MCF 10A (cell line): ENCODE data around the gene TTLL5. TPM values are rescaled to one million over a fixed set of nuclear protein-coding genes. Genes with fewer than 3 reads are reported as not detected.

Source experiments
- BruUV-seq: library from RNA; stranded (reverse); fragments of 400-500 nt; replicated peaks from 2 replicates; lab custom pipeline; 2021; lab: Mats Ljungman, UMichigan
- CTCF ChIA-PET: fragments of 300-600 bp; sonication (Branson Sonifier 250); formaldehyde crosslinking; extraction: SDS; loops from one replicate; lab custom pipeline; 2021; ENCODE audit warnings: antibody characterized with exemption, inconsistent platforms; lab: Yijun Ruan, JAX
- POLR2A ChIA-PET: fragments of 300-600, 350-650 bp; sonication (Branson Sonifier 250); formaldehyde crosslinking; extraction: SDS; loops from one replicate; lab custom pipeline; 2020; ENCODE audit warnings: antibody characterized with exemption, inconsistent platforms; lab: Yijun Ruan, JAX
- DNase-seq: peaks from one replicate; pipeline ENCODE4 v3.0.0-alpha.2; 2018; ENCODE audit not compliant: unreplicated experiment
- H3K27ac Mint-ChIP-seq: one replicate; pipeline ENCODE4 v1.8.0; 2022; ENCODE audit warnings: mild to moderate bottlenecking, low read depth, mixed read lengths; ENCODE audit not compliant: unreplicated experiment
- H3K27me3 Mint-ChIP-seq: one replicate; pipeline ENCODE4 v1.8.0; 2022; ENCODE audit warnings: mixed read lengths; ENCODE audit not compliant: insufficient read depth, unreplicated experiment
- H3K36me3 Mint-ChIP-seq: one replicate; pipeline ENCODE4 v1.8.0; 2022; ENCODE audit warnings: mild to moderate bottlenecking, moderate library complexity, mixed read lengths; ENCODE audit not compliant: insufficient read depth, unreplicated experiment
- H3K4me1 Mint-ChIP-seq: one replicate; pipeline ENCODE4 v1.8.0; 2022; ENCODE audit warnings: mixed read lengths; ENCODE audit not compliant: insufficient read depth, unreplicated experiment
- H3K4me3 Mint-ChIP-seq: one replicate; pipeline ENCODE4 v1.8.0; 2022; ENCODE audit warnings: mild to moderate bottlenecking, moderate library complexity, mixed read lengths; ENCODE audit not compliant: unreplicated experiment
- H3K9me3 Mint-ChIP-seq: one replicate; pipeline ENCODE4 v1.8.0; 2022; ENCODE audit warnings: mixed read lengths; ENCODE audit not compliant: unreplicated experiment
- intact Hi-C: fragments of 100-400 bp; cut with micrococcal nuclease; formaldehyde crosslinking; loops from 2 replicates; pipeline ENCODE4 v1.14.1; 2022
- total RNA-seq: library from RNA; stranded (reverse); gene quantifications from 2 replicates; pipeline ENCODE4 v1.2.3, GENCODE V29; 2022
- TF ChIP-seq, protein P1 (sequence below): fragments of 200-600 bp; IDR thresholded peaks from one replicate; pipeline ENCODE4 v1.8.0; 2022; ENCODE audit warnings: antibody characterized with exemption, mild to moderate bottlenecking; ENCODE audit not compliant: unreplicated experiment

Gene TTLL5
- total RNA-seq, 1 experiment from 2014 or later = 31.7 TPM

DNA sequence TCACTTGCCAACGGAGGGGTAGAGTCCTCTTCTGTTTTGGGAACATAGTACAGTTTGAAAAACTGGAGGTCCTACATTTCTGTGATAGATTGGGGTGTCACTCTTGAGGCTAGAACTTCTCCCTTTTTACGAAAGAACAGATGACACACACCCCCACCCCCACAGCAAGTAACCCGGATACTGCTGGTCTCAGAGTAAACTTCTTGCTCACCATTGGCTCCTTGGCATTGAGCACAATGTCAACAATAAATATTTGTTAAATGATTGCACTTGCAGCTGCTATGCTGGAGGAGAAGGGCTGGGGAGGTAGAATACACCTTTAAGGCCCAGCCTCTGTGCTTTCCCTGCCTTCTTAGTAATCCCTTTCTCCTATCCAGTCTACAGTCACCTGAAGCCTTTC, 170.9 kb downstream of the TTLL5 start:
- intact Hi-C loops = loop anchor here (2.0 kb wide), 1 partner anchor 29 kb away; no protein-coding TSS in a partner anchor
- Mint-ChIP-seq H3K9me3 (no peaks in the 10 kb centered on the region), H3K27me3 (no peaks in the 10 kb centered on the region), H3K4me3 (peak overlapping the region; percentile 33), H3K4me1 (peaks cover 23% of the 10 kb centered on the region), H3K36me3 (peaks cover 7% of the 10 kb centered on the region), H3K27ac (peak overlapping the region; percentile 96)
- TF ChIP-seq, protein P1, sequence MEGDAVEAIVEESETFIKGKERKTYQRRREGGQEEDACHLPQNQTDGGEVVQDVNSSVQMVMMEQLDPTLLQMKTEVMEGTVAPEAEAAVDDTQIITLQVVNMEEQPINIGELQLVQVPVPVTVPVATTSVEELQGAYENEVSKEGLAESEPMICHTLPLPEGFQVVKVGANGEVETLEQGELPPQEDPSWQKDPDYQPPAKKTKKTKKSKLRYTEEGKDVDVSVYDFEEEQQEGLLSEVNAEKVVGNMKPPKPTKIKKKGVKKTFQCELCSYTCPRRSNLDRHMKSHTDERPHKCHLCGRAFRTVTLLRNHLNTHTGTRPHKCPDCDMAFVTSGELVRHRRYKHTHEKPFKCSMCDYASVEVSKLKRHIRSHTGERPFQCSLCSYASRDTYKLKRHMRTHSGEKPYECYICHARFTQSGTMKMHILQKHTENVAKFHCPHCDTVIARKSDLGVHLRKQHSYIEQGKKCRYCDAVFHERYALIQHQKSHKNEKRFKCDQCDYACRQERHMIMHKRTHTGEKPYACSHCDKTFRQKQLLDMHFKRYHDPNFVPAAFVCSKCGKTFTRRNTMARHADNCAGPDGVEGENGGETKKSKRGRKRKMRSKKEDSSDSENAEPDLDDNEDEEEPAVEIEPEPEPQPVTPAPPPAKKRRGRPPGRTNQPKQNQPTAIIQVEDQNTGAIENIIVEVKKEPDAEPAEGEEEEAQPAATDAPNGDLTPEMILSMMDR = no peak
- ChIA-PET CTCF (interaction anchor here (1.1 to 3.0 kb wide), 3 partner anchors 36 to 123 kb away, joined by 3 to 11 read pairs (median 4); no protein-coding TSS in a partner anchor), POLR2A (interaction anchor here (1.7 kb wide), 1 partner anchor 36 kb away, joined by 9 read pairs; no protein-coding TSS in a partner anchor)
- peak; percentile 50 for DNase-seq
- BruUV-seq = no TSS peak

DNA sequence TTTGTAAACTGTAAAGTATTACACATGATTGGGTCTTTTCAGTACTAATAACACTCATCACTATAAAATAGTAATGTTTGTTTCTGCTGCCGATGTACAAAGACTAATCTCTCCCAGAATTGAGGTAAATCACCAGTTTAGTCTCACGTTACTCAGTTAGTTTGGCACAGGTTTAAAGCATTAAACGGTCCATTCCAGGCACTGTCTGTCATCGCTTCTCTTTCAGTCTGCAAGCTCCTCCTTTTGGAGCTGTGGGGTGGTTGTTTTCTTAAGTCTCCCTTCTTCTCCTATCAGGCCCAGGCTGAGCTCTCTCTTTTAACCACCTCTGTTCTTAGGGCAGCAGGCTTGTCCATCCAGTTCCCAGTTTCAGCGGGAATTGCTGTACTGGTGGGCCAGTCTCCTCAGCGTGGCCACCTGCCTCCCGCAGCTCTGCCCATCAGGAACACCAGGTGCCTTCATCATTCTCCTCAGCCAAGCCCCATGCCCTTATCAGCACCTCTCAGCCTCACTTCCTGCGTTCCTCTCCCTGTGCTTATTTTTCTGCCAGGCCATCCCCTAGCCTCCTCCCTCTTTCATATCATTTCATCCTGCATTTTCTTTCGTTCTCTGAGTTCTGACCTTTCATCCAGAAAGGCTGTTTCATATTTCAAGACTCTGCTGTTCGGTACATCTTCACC, 171.7 kb downstream of the TTLL5 start:
- peak overlapping the region; percentile 96 for H3K27ac Mint-ChIP-seq
- H3K27me3 Mint-ChIP-seq = no peaks in the 10 kb centered on the region
- TF ChIP-seq, protein P1 = no peak
- intact Hi-C loops = loop anchor here (2.0 kb wide), 1 partner anchor 28 kb away; no protein-coding TSS in a partner anchor
- no peak for DNase-seq
- ChIA-PET POLR2A (interaction anchor here (0.7 kb wide), 1 partner anchor 35 kb away, joined by 3 read pairs; no protein-coding TSS in a partner anchor), CTCF (interaction anchor here (0.6 to 3.0 kb wide), 2 partner anchors 22 to 124 kb away, joined by 3 to 11 read pairs; no protein-coding TSS in a partner anchor)
- H3K9me3 Mint-ChIP-seq = no peaks in the 10 kb centered on the region
- H3K36me3 Mint-ChIP-seq = peaks cover 7% of the 10 kb centered on the region
- H3K4me3 Mint-ChIP-seq = no peak overlapping the region
- H3K4me1 Mint-ChIP-seq = peaks cover 28% of the 10 kb centered on the region
- no TSS peak for BruUV-seq

- H3K9me3 Mint-ChIP-seq = no peaks in the 10 kb centered on the region
These were observed 172.4 kb downstream of the TTLL5 start for GRCh38 chr14:75833326-75834020.

More at GRCh38 chr14:75833326-75834020, 172.4 kb downstream of the TTLL5 start:
- H3K4me3 Mint-ChIP-seq = no peak overlapping the region
- TF ChIP-seq, protein P1 = no peak
- intact Hi-C loops = loop anchor here (2.0 kb wide), 1 partner anchor 27 kb away; no protein-coding TSS in a partner anchor
- DNase-seq = no peak
- ChIA-PET CTCF (interaction anchor here (0.5 to 3.0 kb wide), 2 partner anchors 124 to 273 kb away, joined by 7 to 11 read pairs; no protein-coding TSS in a partner anchor), POLR2A (interaction anchor here (0.7 kb wide), 1 partner anchor 35 kb away, joined by 3 read pairs; no protein-coding TSS in a partner anchor)
- no peaks in the 10 kb centered on the region for H3K27me3 Mint-ChIP-seq
- H3K4me1 Mint-ChIP-seq = peaks cover 28% of the 10 kb centered on the region
- no TSS peak for BruUV-seq
- H3K27ac Mint-ChIP-seq = peak overlapping the region; percentile 96
- H3K36me3 Mint-ChIP-seq = peaks cover 7% of the 10 kb centered on the region
